GM23338 (cell line): ENCODE measurements around the gene MTMR3. TPM values are rescaled to one million over a fixed set of nuclear protein-coding genes. Genes with fewer than 3 reads are reported as not detected.
A peak's percentile ranks its signal among the peaks of the same experiment; 100 is the strongest.

ENCODE experiments used
- ATAC-seq: fragments of 200-7000 bp; cut with Tn5 transposase; 3 replicates; pipeline ENCODE4 v1.9.1; 2020
- DNase-seq: peaks from one replicate; pipeline ENCODE4 v3.0.0-alpha.2; 2015; ENCODE audit warnings: low spot score
- H2AFZ ChIP-seq: fragments of 200-600 bp; sonication (generic); 2 replicates; pipeline ENCODE4 v1.8.0; 2016; ENCODE audit warnings: antibody characterized with exemption, mild to moderate bottlenecking, moderate library complexity
- H3F3A ChIP-seq: fragments of 200-600 bp; sonication (generic); replicated peaks from 2 replicates; pipeline ENCODE4 v1.8.0; 2017; ENCODE audit warnings: antibody characterized with exemption, mixed run types, low read depth
- H3K27ac ChIP-seq: fragments of 200-600 bp; sonication (generic); 2 replicates; pipeline ENCODE4 v1.6.1; 2016; ENCODE audit warnings: low read depth
- H3K27me3 ChIP-seq: fragments of 200-600 bp; sonication (generic); 2 replicates; pipeline ENCODE4 v1.8.0; 2016; ENCODE audit warnings: mild to moderate bottlenecking, mixed run types, moderate library complexity; ENCODE audit not compliant: insufficient read depth
- H3K36me3 ChIP-seq: fragments of 200-600 bp; sonication (generic); 2 replicates; pipeline ENCODE4 v1.8.0; 2016; ENCODE audit warnings: mild to moderate bottlenecking; ENCODE audit not compliant: insufficient read depth
- H3K4me1 ChIP-seq: fragments of 200-600 bp; sonication (generic); 2 replicates; pipeline ENCODE4 v1.8.0; 2016; ENCODE audit warnings: mild to moderate bottlenecking, moderate library complexity; ENCODE audit not compliant: insufficient read depth
- H3K4me2 ChIP-seq: fragments of 200-600 bp; sonication (generic); 2 replicates; pipeline ENCODE4 v1.7.1; 2017; ENCODE audit warnings: mixed run types
- H3K4me3 ChIP-seq: fragments of 200-600 bp; sonication (generic); 2 replicates; pipeline ENCODE4 v1.6.1; 2016; ENCODE audit warnings: mixed run types
- H3K79me2 ChIP-seq: fragments of 200-600 bp; sonication (generic); replicated peaks from 2 replicates; pipeline ENCODE4 v1.8.0; 2017; ENCODE audit warnings: mild to moderate bottlenecking; ENCODE audit not compliant: insufficient read depth
- H3K9me2 ChIP-seq: fragments of 200-600 bp; sonication (generic); 2 replicates; pipeline ENCODE4 v1.8.0; 2017; ENCODE audit not compliant: insufficient read depth
- H4K20me1 ChIP-seq: fragments of 200-600 bp; sonication (generic); replicated peaks from 2 replicates; pipeline ENCODE4 v1.8.0; 2017; ENCODE audit warnings: mild to moderate bottlenecking; ENCODE audit not compliant: insufficient read depth
- H3K27ac Mint-ChIP-seq: 2 replicates; pipeline ENCODE4 v1.8.0; 2020; ENCODE audit warnings: inconsistent platforms, mild to moderate bottlenecking, moderate library complexity, mixed read lengths
- H3K27me3 Mint-ChIP-seq: 3 replicates; pipeline ENCODE4 v1.8.0; 2022; ENCODE audit warnings: low read depth, mild to moderate bottlenecking, moderate library complexity, mixed read lengths, inconsistent platforms; ENCODE audit not compliant: insufficient read depth, poor library complexity
- H3K36me3 Mint-ChIP-seq: 3 replicates; pipeline ENCODE4 v1.8.0; 2021; ENCODE audit warnings: low read depth, mild to moderate bottlenecking, inconsistent platforms, moderate library complexity, mixed read lengths
- H3K4me1 Mint-ChIP-seq: 3 replicates; pipeline ENCODE4 v1.8.0; 2020; ENCODE audit warnings: mild to moderate bottlenecking, inconsistent platforms, mixed read lengths
- H3K4me3 Mint-ChIP-seq: 3 replicates; pipeline ENCODE4 v1.8.0; 2021; ENCODE audit warnings: moderate library complexity, mild to moderate bottlenecking, inconsistent platforms, mixed read lengths
- H3K9me3 Mint-ChIP-seq: 3 replicates; pipeline ENCODE4 v1.8.0; 2020; ENCODE audit warnings: moderate library complexity, mild to moderate bottlenecking, inconsistent platforms, mixed read lengths
- ETS1 ChIP-seq: IDR thresholded peaks from 2 replicates; pipeline ENCODE4 v1.6.1; 2016; ENCODE audit warnings: antibody characterized with exemption
- EZH2 ChIP-seq: fragments of 200-600 bp; sonication (generic); IDR thresholded peaks from one replicate; pipeline ENCODE4 v1.8.0; 2017; ENCODE audit warnings: antibody characterized with exemption, mild to moderate bottlenecking, low read depth; ENCODE audit not compliant: unreplicated experiment
- EZH2phosphoT487 ChIP-seq: fragments of 200-600 bp; sonication (generic); IDR thresholded peaks from one replicate; pipeline ENCODE4 v1.8.1; 2018; ENCODE audit warnings: antibody characterized with exemption; ENCODE audit not compliant: unreplicated experiment
- JUNB ChIP-seq: IDR thresholded peaks from one replicate; pipeline ENCODE4 v1.6.1; 2016; ENCODE audit warnings: antibody characterized with exemption; ENCODE audit not compliant: unreplicated experiment
- POLR2AphosphoS5 ChIP-seq: IDR thresholded peaks from 2 replicates; pipeline ENCODE4 v1.6.1; 2016; ENCODE audit warnings: antibody characterized with exemption, low read depth
- STAT1 ChIP-seq: IDR thresholded peaks from one replicate; pipeline ENCODE4 v1.6.1; 2016; ENCODE audit warnings: antibody characterized with exemption; ENCODE audit not compliant: unreplicated experiment
- ZNF114 ChIP-seq: fragments of 250-450 bp; sonication (Bioruptor Pico); IDR thresholded peaks from 2 replicates; pipeline ENCODE4 v1.5.0; 2020; ENCODE audit warnings: mild to moderate bottlenecking, moderate library complexity
- ZNF331 ChIP-seq: fragments of 250-450 bp; sonication (Bioruptor Pico); IDR thresholded peaks from 2 replicates; pipeline ENCODE4 v1.5.0; 2020; ENCODE audit warnings: low read depth, mild to moderate bottlenecking, moderate library complexity
- polyA plus RNA-seq: library from polyadenylated mRNA; unstranded; fragments of >200 nt; fragmentation: Nextera tagmentation; extraction: Ambion mirVana; gene quantifications from 2 replicates; pipeline ENCODE4 v1.2.1, GENCODE V29; 2016
- total RNA-seq: library from RNA; depleted of rRNA; stranded (reverse); fragments of >200 nt; shearing (Covaris generic); gene quantifications from 2 replicates; pipeline ENCODE4 v1.2.3, GENCODE V29; 2014
- TF ChIP-seq, protein P1 (sequence below): fragments of 250-450 bp; sonication (Bioruptor Pico); IDR thresholded peaks from 2 replicates; pipeline ENCODE4 v1.5.0; 2020; ENCODE audit warnings: mild to moderate bottlenecking, moderate library complexity

The MTMR3 gene
- total and polyA plus RNA-seq, 2 experiments from 2014 or later: 5.2 to 27.4 TPM

GRCh38 chr22:29837741-29838598 is 45.0 kb upstream of the MTMR3 start, which contains the start of gene ASCC2:
Gene ASCC2 (minus strand): TSS chr22:29838274. CDS start chr22:29832325, 5,949 bp downstream.
- no peaks in the 10 kb centered on the region for H3K27me3 Mint-ChIP-seq
- peaks cover 9% of the 10 kb centered on the region for H3K4me1 Mint-ChIP-seq
- peak within 1 kb of the TSS; percentile 93 for H3K4me3 ChIP-seq
- no peaks in the 10 kb centered on the region; the same call in 2 of the 3 replicates for H3K9me3 Mint-ChIP-seq
- peaks cover 11% of the 10 kb centered on the region; the same call in 1 of the 2 replicates for H3K4me1 ChIP-seq
- no peaks in the 10 kb centered on the region for H3K36me3 ChIP-seq
- H3K4me3 Mint-ChIP-seq: peak within 1 kb of the TSS; percentile 92
- H3K9me2 ChIP-seq: no peaks in the 10 kb centered on the region
- H3K79me2 ChIP-seq: peaks cover 14% of the 10 kb centered on the region
- H3K27ac ChIP-seq: no peak within 1 kb of the TSS
- peak; percentile 100 for DNase-seq
- peak; percentile 96 for ATAC-seq
- no peaks in the 10 kb centered on the region for H3K27me3 ChIP-seq
- no peaks in the 10 kb centered on the region; the same call in 1 of the 2 replicates for H4K20me1 ChIP-seq
- TF ChIP-seq ETS1: peak; percentile 70; the same call in 1 of the 2 replicates
- TF ChIP-seq ZNF114 (CRISPR knock-in tag): no peak
- peak; percentile 86 for TF ChIP-seq POLR2AphosphoS5
- TF ChIP-seq STAT1: no peak
- H3K4me2 ChIP-seq: peak within 1 kb of the TSS; percentile 99
- peak within 1 kb of the TSS; percentile 95 for H2AFZ ChIP-seq
- no peaks in the 10 kb centered on the region for H3F3A ChIP-seq
- peak within 1 kb of the TSS; percentile 97 for H3K27ac Mint-ChIP-seq
- H3K36me3 Mint-ChIP-seq: no peaks in the 10 kb centered on the region; the same call in 2 of the 3 replicates

- no peak overlapping the region for H3K27ac ChIP-seq
- no peak for DNase-seq
- ATAC-seq: no peak
- TF ChIP-seq POLR2AphosphoS5: no peak
- no peak for TF ChIP-seq ZNF331 (CRISPR knock-in tag)
- no peak for TF ChIP-seq JUNB
- no peak for TF ChIP-seq EZH2phosphoT487
- TF ChIP-seq ETS1: no peak
- TF ChIP-seq EZH2: no peak
- no peak for TF ChIP-seq STAT1
- TF ChIP-seq, protein P1, sequence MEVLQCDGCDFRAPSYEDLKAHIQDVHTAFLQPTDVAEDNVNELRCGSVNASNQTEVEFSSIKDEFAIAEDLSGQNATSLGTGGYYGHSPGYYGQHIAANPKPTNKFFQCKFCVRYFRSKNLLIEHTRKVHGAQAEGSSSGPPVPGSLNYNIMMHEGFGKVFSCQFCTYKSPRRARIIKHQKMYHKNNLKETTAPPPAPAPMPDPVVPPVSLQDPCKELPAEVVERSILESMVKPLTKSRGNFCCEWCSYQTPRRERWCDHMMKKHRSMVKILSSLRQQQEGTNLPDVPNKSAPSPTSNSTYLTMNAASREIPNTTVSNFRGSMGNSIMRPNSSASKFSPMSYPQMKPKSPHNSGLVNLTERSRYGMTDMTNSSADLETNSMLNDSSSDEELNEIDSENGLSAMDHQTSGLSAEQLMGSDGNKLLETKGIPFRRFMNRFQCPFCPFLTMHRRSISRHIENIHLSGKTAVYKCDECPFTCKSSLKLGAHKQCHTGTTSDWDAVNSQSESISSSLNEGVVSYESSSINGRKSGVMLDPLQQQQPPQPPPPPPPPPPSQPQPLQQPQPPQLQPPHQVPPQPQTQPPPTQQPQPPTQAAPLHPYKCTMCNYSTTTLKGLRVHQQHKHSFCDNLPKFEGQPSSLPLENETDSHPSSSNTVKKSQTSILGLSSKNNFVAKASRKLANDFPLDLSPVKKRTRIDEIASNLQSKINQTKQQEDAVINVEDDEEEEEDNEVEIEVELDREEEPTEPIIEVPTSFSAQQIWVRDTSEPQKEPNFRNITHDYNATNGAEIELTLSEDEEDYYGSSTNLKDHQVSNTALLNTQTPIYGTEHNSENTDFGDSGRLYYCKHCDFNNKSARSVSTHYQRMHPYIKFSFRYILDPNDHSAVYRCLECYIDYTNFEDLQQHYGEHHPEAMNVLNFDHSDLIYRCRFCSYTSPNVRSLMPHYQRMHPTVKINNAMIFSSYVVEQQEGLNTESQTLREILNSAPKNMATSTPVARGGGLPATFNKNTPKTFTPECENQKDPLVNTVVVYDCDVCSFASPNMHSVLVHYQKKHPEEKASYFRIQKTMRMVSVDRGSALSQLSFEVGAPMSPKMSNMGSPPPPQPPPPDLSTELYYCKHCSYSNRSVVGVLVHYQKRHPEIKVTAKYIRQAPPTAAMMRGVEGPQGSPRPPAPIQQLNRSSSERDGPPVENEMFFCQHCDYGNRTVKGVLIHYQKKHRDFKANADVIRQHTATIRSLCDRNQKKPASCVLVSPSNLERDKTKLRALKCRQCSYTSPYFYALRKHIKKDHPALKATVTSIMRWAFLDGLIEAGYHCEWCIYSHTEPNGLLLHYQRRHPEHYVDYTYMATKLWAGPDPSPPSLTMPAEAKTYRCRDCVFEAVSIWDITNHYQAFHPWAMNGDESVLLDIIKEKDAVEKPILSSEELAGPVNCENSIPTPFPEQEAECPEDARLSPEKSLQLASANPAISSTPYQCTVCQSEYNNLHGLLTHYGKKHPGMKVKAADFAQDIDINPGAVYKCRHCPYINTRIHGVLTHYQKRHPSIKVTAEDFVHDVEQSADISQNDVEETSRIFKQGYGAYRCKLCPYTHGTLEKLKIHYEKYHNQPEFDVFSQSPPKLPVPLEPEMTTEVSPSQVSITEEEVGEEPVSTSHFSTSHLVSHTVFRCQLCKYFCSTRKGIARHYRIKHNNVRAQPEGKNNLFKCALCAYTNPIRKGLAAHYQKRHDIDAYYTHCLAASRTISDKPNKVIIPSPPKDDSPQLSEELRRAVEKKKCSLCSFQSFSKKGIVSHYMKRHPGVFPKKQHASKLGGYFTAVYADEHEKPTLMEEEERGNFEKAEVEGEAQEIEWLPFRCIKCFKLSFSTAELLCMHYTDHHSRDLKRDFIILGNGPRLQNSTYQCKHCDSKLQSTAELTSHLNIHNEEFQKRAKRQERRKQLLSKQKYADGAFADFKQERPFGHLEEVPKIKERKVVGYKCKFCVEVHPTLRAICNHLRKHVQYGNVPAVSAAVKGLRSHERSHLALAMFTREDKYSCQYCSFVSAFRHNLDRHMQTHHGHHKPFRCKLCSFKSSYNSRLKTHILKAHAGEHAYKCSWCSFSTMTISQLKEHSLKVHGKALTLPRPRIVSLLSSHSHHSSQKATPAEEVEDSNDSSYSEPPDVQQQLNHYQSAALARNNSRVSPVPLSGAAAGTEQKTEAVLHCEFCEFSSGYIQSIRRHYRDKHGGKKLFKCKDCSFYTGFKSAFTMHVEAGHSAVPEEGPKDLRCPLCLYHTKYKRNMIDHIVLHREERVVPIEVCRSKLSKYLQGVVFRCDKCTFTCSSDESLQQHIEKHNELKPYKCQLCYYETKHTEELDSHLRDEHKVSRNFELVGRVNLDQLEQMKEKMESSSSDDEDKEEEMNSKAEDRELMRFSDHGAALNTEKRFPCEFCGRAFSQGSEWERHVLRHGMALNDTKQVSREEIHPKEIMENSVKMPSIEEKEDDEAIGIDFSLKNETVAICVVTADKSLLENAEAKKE (CRISPR knock-in tag): no peak
These were observed 44.4 kb upstream of the MTMR3 start for GRCh38 chr22:29838599-29838956.

More at GRCh38 chr22:29838599-29838956, 44.4 kb upstream of the MTMR3 start:
- Histone ChIP-seq H4K20me1 (no peaks in the 10 kb centered on the region; the same call in 1 of the 2 replicates), H3K27me3 (no peaks in the 10 kb centered on the region), H3K4me3 (peak overlapping the region; percentile 93), H3K4me2 (peak overlapping the region; percentile 75), H3F3A (no peaks in the 10 kb centered on the region), H3K9me2 (no peaks in the 10 kb centered on the region), H3K79me2 (peaks cover 14% of the 10 kb centered on the region), H2AFZ (peak overlapping the region; percentile 56), H3K4me1 (peaks cover 11% of the 10 kb centered on the region; the same call in 1 of the 2 replicates), H3K36me3 (no peaks in the 10 kb centered on the region)
- Mint-ChIP-seq H3K36me3 (no peaks in the 10 kb centered on the region; the same call in 2 of the 3 replicates), H3K4me3 (peak overlapping the region; percentile 92), H3K4me1 (peaks cover 9% of the 10 kb centered on the region), H3K9me3 (no peaks in the 10 kb centered on the region; the same call in 2 of the 3 replicates), H3K27me3 (no peaks in the 10 kb centered on the region), H3K27ac (peak overlapping the region; percentile 97)
